GM23248 (cell line): ENCODE data around the gene SLF2.

ENCODE experiments used
- EZH2 ChIP-seq: fragments of 200-600 bp; sonication (generic); IDR thresholded peaks from 2 replicates; pipeline ENCODE4 v1.6.1; 2018; ENCODE audit warnings: antibody characterized with exemption, mild to moderate bottlenecking; ENCODE audit not compliant: insufficient read depth, poor library complexity, severe bottlenecking
- EZH2phosphoT487 ChIP-seq: fragments of 200-600 bp; sonication (generic); IDR thresholded peaks from 2 replicates; pipeline ENCODE4 v1.6.1; 2018; ENCODE audit warnings: antibody characterized with exemption, moderate library complexity, mild to moderate bottlenecking, low read depth; ENCODE audit not compliant: insufficient read depth

DNA sequence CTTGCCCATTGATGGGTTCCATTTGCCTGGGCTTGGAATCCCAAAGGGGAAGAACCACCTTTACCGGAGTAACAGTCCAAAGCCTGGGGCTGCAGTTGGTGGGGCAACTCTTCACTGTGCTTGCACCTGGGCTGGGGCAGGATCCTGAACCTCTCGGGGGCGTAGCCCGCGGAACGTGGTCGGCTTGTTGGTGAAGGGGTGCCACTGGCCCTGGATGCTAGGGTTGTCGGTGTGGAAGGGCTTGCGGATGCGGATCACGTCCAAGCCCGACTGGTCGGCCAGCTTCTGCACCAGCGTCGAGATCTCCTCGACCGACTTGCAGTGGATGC lies 73.8 kb downstream of the SLF2 start:
- TF ChIP-seq EZH2 (no peak), EZH2phosphoT487 (no peak)
